ENCODE data around the gene OSBPL8.

- no peak for TF ChIP-seq CTCF (IDR thresholded peaks at IDR 0.05)
- no peak for TF ChIP-seq ZFX (IDR thresholded peaks at IDR 0.05; ENCODE audit: borderline replicate concordance)
Observed at GRCh38 chr12:76399040-76399439, 160.5 kb downstream of the OSBPL8 start.

All from 22Rv1 (cell line).